HEK293 (cell line): Measurements from ENCODE around the gene ZNF687.
A peak's percentile ranks its signal among the peaks of the same experiment; 100 is the strongest.

Experiments
- ZNF175 ChIP-seq: fragments of 450-650 bp; formaldehyde crosslinking; IDR thresholded peaks from 2 replicates; pipeline ENCODE4 v1.5.1; 2016; ENCODE audit warnings: missing biosample characterization, missing genetic modification characterization
- ZNF23 ChIP-seq: fragments of 450-650 bp; formaldehyde crosslinking; IDR thresholded peaks from 2 replicates; pipeline ENCODE4 v1.5.1; 2016; ENCODE audit warnings: missing biosample characterization, missing genetic modification characterization, borderline replicate concordance
- ZNF548 ChIP-seq: fragments of 450-650 bp; formaldehyde crosslinking; IDR thresholded peaks from 2 replicates; pipeline ENCODE4 v1.5.1; 2016; ENCODE audit warnings: missing biosample characterization, missing genetic modification characterization
- ZNF660 ChIP-seq: fragments of 450-650 bp; IDR thresholded peaks from 2 replicates; pipeline ENCODE4 v1.5.1; 2018; ENCODE audit warnings: missing biosample characterization, mild to moderate bottlenecking, missing genetic modification characterization
- TF ChIP-seq, protein P1 (sequence below): fragments of 450-650 bp; formaldehyde crosslinking; IDR thresholded peaks from 2 replicates; pipeline ENCODE4 v1.5.1; 2016; ENCODE audit warnings: missing biosample characterization, missing genetic modification characterization, low read depth
- TF ChIP-seq, protein P2 (sequence below): fragments of 450-650 bp; formaldehyde crosslinking; IDR thresholded peaks from 2 replicates; pipeline ENCODE4 v1.5.1; 2016; ENCODE audit warnings: missing biosample characterization, missing genetic modification characterization
- TF ChIP-seq, protein P3 (sequence below): fragments of 450-650 bp; formaldehyde crosslinking; optimal IDR thresholded peaks from 2 replicates; pipeline ENCODE3; 2016; ENCODE audit warnings: missing biosample characterization, mild to moderate bottlenecking, missing genetic modification characterization
- TF ChIP-seq, protein P4 (sequence below): fragments of 450-650 bp; formaldehyde crosslinking; IDR thresholded peaks from 2 replicates; pipeline ENCODE4 v1.5.1; 2016; ENCODE audit warnings: missing biosample characterization, missing genetic modification characterization

DNA sequence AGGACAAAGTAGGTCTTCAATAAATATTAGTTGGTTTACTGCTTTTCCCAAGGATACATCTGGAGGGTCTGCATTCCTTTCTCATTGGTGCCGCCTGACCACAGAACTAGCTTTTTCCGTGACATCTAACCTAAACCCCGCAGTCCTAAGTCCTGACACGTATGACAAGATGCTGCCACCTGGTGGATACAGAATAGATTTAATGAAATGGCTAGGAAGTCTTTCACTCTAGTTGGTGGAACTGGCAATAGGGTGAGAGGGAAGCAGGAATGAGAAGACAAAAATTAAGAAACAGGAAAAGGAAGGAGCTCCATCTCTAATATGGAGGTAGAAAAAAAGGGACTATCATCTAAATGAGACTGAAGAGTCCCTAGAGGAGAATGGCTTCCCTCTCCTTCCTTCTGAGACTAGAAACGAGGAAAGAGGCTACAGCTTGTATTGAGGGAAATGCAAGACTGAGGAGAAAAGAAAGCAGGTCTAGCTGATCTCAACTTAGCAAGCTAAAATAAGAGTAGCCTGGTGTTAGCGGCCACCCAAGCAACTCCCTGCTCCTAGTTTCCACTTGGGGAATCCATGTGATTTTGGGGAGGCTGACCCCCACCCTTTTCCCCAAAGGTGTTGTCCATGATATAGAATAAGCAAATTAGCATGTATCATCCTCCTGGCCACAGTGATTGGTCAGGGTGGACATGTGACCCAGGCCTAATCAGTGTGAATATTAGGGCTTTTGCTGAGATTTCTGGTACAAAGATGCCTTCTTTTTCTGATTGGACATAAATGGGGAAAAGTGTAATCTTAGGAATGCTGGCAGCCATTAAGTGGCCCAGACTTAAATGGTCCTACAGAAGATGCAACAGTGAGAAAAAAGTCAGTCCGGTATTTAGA lies 59.0 kb downstream of the ZNF687 start:
- TF ChIP-seq, protein P1, sequence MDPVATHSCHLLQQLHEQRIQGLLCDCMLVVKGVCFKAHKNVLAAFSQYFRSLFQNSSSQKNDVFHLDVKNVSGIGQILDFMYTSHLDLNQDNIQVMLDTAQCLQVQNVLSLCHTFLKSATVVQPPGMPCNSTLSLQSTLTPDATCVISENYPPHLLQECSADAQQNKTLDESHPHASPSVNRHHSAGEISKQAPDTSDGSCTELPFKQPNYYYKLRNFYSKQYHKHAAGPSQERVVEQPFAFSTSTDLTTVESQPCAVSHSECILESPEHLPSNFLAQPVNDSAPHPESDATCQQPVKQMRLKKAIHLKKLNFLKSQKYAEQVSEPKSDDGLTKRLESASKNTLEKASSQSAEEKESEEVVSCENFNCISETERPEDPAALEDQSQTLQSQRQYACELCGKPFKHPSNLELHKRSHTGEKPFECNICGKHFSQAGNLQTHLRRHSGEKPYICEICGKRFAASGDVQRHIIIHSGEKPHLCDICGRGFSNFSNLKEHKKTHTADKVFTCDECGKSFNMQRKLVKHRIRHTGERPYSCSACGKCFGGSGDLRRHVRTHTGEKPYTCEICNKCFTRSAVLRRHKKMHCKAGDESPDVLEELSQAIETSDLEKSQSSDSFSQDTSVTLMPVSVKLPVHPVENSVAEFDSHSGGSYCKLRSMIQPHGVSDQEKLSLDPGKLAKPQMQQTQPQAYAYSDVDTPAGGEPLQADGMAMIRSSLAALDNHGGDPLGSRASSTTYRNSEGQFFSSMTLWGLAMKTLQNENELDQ (tag by site-specific recombination): no peak
- TF ChIP-seq ZNF175 (tag by site-specific recombination) (no peak), ZNF23 (tag by site-specific recombination) (no peak), ZNF548 (tag by site-specific recombination) (no peak), ZNF660 (tag by site-specific recombination) (no peak)
- TF ChIP-seq, protein P2, sequence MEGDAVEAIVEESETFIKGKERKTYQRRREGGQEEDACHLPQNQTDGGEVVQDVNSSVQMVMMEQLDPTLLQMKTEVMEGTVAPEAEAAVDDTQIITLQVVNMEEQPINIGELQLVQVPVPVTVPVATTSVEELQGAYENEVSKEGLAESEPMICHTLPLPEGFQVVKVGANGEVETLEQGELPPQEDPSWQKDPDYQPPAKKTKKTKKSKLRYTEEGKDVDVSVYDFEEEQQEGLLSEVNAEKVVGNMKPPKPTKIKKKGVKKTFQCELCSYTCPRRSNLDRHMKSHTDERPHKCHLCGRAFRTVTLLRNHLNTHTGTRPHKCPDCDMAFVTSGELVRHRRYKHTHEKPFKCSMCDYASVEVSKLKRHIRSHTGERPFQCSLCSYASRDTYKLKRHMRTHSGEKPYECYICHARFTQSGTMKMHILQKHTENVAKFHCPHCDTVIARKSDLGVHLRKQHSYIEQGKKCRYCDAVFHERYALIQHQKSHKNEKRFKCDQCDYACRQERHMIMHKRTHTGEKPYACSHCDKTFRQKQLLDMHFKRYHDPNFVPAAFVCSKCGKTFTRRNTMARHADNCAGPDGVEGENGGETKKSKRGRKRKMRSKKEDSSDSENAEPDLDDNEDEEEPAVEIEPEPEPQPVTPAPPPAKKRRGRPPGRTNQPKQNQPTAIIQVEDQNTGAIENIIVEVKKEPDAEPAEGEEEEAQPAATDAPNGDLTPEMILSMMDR (tag by site-specific recombination): peak; percentile 65
- TF ChIP-seq, protein P3, sequence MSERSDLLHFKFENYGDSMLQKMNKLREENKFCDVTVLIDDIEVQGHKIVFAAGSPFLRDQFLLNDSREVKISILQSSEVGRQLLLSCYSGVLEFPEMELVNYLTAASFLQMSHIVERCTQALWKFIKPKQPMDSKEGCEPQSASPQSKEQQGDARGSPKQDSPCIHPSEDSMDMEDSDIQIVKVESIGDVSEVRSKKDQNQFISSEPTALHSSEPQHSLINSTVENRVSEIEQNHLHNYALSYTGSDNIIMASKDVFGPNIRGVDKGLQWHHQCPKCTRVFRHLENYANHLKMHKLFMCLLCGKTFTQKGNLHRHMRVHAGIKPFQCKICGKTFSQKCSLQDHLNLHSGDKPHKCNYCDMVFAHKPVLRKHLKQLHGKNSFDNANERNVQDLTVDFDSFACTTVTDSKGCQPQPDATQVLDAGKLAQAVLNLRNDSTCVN (tag by site-specific recombination): no peak
- TF ChIP-seq, protein P4, sequence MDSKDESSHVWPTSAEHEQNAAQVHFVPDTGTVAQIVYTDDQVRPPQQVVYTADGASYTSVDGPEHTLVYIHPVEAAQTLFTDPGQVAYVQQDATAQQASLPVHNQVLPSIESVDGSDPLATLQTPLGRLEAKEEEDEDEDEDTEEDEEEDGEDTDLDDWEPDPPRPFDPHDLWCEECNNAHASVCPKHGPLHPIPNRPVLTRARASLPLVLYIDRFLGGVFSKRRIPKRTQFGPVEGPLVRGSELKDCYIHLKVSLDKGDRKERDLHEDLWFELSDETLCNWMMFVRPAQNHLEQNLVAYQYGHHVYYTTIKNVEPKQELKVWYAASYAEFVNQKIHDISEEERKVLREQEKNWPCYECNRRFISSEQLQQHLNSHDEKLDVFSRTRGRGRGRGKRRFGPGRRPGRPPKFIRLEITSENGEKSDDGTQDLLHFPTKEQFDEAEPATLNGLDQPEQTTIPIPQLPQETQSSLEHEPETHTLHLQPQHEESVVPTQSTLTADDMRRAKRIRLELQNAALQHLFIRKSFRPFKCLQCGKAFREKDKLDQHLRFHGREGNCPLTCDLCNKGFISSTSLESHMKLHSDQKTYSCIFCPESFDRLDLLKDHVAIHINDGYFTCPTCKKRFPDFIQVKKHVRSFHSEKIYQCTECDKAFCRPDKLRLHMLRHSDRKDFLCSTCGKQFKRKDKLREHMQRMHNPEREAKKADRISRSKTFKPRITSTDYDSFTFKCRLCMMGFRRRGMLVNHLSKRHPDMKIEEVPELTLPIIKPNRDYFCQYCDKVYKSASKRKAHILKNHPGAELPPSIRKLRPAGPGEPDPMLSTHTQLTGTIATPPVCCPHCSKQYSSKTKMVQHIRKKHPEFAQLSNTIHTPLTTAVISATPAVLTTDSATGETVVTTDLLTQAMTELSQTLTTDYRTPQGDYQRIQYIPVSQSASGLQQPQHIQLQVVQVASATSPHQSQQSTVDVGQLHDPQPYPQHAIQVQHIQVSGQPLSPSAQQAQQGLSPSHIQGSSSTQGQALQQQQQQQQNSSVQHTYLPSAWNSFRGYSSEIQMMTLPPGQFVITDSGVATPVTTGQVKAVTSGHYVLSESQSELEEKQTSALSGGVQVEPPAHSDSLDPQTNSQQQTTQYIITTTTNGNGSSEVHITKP (tag by site-specific recombination): no peak
